SU-DHL-6 (cell line): ENCODE results near the gene C3orf22.

Source experiments
- H2AFZ ChIP-seq: fragments of 200-600 bp; sonication (generic); 2 replicates; pipeline ENCODE4 v1.6.1; 2014; ENCODE audit warnings: low read depth, mild to moderate bottlenecking, moderate library complexity, mixed read lengths, antibody characterized with exemption, low read length; ENCODE audit not compliant: severe bottlenecking
- H3F3A ChIP-seq: fragments of 200-600 bp; shearing (Covaris generic); 2 replicates; pipeline ENCODE4 v1.6.0; 2016; ENCODE audit warnings: antibody characterized with exemption, mild to moderate bottlenecking; ENCODE audit not compliant: insufficient read depth
- H3K27ac ChIP-seq: fragments of 200-600 bp; sonication (generic); 2 replicates; pipeline ENCODE4 v1.5.1; 2016; ENCODE audit warnings: low read depth, mild to moderate bottlenecking, low read length, moderate library complexity, mixed read lengths
- H3K27me3 ChIP-seq: fragments of 200-600 bp; sonication (generic), shearing (Covaris generic); 2 replicates; pipeline ENCODE4 v1.6.0; 2014; ENCODE audit warnings: mild to moderate bottlenecking, low read length
- H3K36me3 ChIP-seq: fragments of 200-600 bp; sonication (generic); 2 replicates; pipeline ENCODE4 v1.6.1; 2014; ENCODE audit warnings: mild to moderate bottlenecking, low read length, mixed read lengths
- H3K4me2 ChIP-seq: fragments of 300-600, 200-600 bp; shearing (Covaris generic), sonication (generic); 2 replicates; pipeline ENCODE4 v1.6.0; 2014; ENCODE audit warnings: low read length, low read depth, mild to moderate bottlenecking; ENCODE audit not compliant: poor library complexity, severe bottlenecking
- H3K4me3 ChIP-seq: fragments of 200-600 bp; sonication (generic); 2 replicates; pipeline ENCODE4 v1.5.1; 2014; ENCODE audit warnings: antibody characterized with exemption, low read length, mild to moderate bottlenecking, mixed read lengths; ENCODE audit not compliant: insufficient read depth, poor library complexity, severe bottlenecking
- H3K79me2 ChIP-seq: fragments of 200-600 bp; sonication (generic); 2 replicates; pipeline ENCODE4 v1.6.1; 2014; ENCODE audit warnings: mild to moderate bottlenecking, low read length, moderate library complexity; ENCODE audit not compliant: insufficient read depth
- H3K9ac ChIP-seq: fragments of 200-600 bp; sonication (generic); 2 replicates; pipeline ENCODE4 v1.7.0; 2014; ENCODE audit warnings: mild to moderate bottlenecking, low read length
- H3K9me2 ChIP-seq: fragments of 200-600 bp; sonication (generic); replicated peaks from 2 replicates; pipeline ENCODE4 v1.6.1; 2014; ENCODE audit warnings: low read length; ENCODE audit not compliant: insufficient read depth
- H3K9me3 ChIP-seq: fragments of 200-600 bp; sonication (generic); 2 replicates; pipeline ENCODE4 v1.6.1; 2014; ENCODE audit warnings: low read length, mixed read lengths; ENCODE audit not compliant: insufficient read depth
- H4K20me1 ChIP-seq: fragments of 200-600 bp; sonication (generic); 2 replicates; pipeline ENCODE4 v1.6.1; 2014; ENCODE audit warnings: low read depth, mild to moderate bottlenecking, antibody characterized with exemption, low read length, moderate library complexity, mixed read lengths
- EZH2phosphoT487 ChIP-seq: fragments of 200-600 bp; sonication (generic), shearing (Covaris generic); conservative IDR thresholded peaks from 2 replicates; pipeline ENCODE4 v1.6.1; 2018; ENCODE audit warnings: mild to moderate bottlenecking, antibody characterized with exemption, low read length, moderate library complexity, mixed read lengths
- TF ChIP-seq, protein P1 (sequence below): fragments of 200-600 bp; sonication (generic); IDR thresholded peaks from one replicate; pipeline ENCODE4 v1.5.1; 2017; ENCODE audit warnings: antibody characterized with exemption, mild to moderate bottlenecking, low read length, moderate library complexity; ENCODE audit not compliant: insufficient read depth, poor library complexity, severe bottlenecking

Gene C3orf22

DNA sequence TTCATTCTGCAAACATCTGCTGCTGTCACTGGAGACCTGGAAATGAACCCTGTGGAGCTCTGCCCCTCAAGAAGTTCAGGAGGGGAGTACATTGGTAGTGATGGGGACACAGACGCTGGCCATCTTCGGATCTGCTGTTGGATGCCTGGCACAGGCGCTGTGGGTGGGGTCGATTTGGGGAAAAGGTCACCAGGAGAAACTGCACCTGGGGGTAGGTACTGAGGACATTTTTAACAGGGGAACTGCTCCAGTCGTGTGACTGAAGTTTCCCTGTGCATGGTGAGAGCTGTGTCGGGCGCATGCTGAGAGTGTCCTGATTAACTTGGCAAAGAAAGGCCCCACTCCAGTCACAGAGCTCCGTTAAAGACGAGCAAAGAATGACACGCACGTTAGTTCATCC is 44.6 kb downstream of the C3orf22 start:
- no peak for TF ChIP-seq EZH2phosphoT487
- TF ChIP-seq, protein P1, sequence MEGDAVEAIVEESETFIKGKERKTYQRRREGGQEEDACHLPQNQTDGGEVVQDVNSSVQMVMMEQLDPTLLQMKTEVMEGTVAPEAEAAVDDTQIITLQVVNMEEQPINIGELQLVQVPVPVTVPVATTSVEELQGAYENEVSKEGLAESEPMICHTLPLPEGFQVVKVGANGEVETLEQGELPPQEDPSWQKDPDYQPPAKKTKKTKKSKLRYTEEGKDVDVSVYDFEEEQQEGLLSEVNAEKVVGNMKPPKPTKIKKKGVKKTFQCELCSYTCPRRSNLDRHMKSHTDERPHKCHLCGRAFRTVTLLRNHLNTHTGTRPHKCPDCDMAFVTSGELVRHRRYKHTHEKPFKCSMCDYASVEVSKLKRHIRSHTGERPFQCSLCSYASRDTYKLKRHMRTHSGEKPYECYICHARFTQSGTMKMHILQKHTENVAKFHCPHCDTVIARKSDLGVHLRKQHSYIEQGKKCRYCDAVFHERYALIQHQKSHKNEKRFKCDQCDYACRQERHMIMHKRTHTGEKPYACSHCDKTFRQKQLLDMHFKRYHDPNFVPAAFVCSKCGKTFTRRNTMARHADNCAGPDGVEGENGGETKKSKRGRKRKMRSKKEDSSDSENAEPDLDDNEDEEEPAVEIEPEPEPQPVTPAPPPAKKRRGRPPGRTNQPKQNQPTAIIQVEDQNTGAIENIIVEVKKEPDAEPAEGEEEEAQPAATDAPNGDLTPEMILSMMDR: no peak
- Histone ChIP-seq H4K20me1 (no peaks in the 10 kb centered on the region), H3K27ac (no peak overlapping the region), H3K27me3 (no peaks in the 10 kb centered on the region), H3K36me3 (no peaks in the 10 kb centered on the region), H3K9me2 (no peaks in the 10 kb centered on the region), H3K4me3 (no peak overlapping the region), H3K9me3 (no peaks in the 10 kb centered on the region), H3F3A (no peaks in the 10 kb centered on the region), H2AFZ (no peak overlapping the region), H3K9ac (no peak overlapping the region), H3K79me2 (no peaks in the 10 kb centered on the region), H3K4me2 (no peak overlapping the region)

DNA sequence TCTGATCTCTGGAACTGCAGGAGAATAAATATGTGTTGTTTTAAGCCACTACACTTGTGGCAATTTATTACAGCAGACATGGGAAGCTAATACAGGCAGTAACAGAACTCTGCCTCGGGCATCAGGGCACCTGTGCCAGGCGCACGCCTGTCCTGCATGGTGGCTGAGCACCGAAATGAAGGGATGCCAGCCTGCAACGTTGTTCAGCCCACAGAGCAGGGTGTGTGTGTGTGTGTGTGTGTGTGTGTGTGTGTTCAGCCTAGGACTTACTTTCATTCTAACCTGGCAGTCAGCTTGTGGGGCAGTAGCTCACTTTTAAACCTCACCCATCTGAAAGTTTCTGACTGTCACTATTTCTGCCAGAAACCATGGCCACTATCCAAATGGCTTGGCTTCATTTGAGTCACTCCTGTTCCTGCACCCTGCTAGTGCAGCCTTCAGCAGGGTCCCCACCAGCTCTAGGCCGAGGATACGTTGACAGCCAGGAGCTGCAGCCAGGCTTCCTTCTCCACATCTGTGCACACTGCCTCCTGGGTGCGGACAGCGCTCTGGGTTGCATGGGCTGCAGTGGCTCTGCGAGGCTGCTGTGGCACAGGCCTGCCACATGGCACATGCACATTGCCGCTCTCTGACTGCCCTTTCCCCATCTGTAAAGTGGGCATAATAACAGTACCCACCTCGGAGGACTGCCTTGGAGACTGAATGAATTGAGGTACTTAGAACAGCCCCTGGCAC is 45.6 kb downstream of the C3orf22 start:
- TF ChIP-seq, protein P1: no peak
- TF ChIP-seq EZH2phosphoT487: no peak
- Histone ChIP-seq H4K20me1 (no peaks in the 10 kb centered on the region), H3K4me3 (no peak overlapping the region), H3K9ac (no peak overlapping the region), H3K27ac (no peak overlapping the region), H3K9me3 (no peaks in the 10 kb centered on the region), H3K4me2 (no peak overlapping the region), H2AFZ (no peak overlapping the region), H3K9me2 (no peaks in the 10 kb centered on the region), H3F3A (no peaks in the 10 kb centered on the region), H3K27me3 (no peaks in the 10 kb centered on the region), H3K36me3 (no peaks in the 10 kb centered on the region), H3K79me2 (no peaks in the 10 kb centered on the region)

GRCh38 chr3:126512026-126512425 is 46.7 kb downstream of the C3orf22 start:
- H3K27ac ChIP-seq: no peak overlapping the region
- H3K4me2 ChIP-seq: no peak overlapping the region
- no peak overlapping the region for H3K4me3 ChIP-seq

More at GRCh38 chr3:126512026-126512425, 46.7 kb downstream of the C3orf22 start:
- Histone ChIP-seq H4K20me1 (no peaks in the 10 kb centered on the region), H3K9me3 (no peaks in the 10 kb centered on the region), H3K79me2 (no peaks in the 10 kb centered on the region), H3F3A (no peaks in the 10 kb centered on the region), H3K9me2 (no peaks in the 10 kb centered on the region), H3K9ac (no peak overlapping the region), H3K27me3 (no peaks in the 10 kb centered on the region), H3K36me3 (no peaks in the 10 kb centered on the region), H2AFZ (no peak overlapping the region)
- TF ChIP-seq, protein P1: no peak
- TF ChIP-seq EZH2phosphoT487: no peak
